ENCODE results near the gene FAM124A.

GRCh38 chr13:51317262-51317661 is 95.1 kb downstream of the FAM124A start:
- TF ChIP-seq CTCF (IDR thresholded peaks at IDR 0.05; ENCODE audit: low read depth, low read length) (no peak), POLR2A (IDR thresholded peaks at IDR 0.05; ENCODE audit: extremely low read depth, insufficient read length) (no peak), MAX (IDR thresholded peaks at IDR 0.05; ENCODE audit: low read depth, low read length) (no peak)
